GM12878 (cell line): ENCODE data around the gene TRABD2B. TPM values are rescaled to one million over a fixed set of nuclear protein-coding genes. Genes with fewer than 3 reads are reported as not detected.

Experiments
- ATAC-seq: fragments of 200-7000 bp; cut with Tn5 transposase; 3 replicates; pipeline ENCODE4 v1.9.1; 2020; ENCODE audit warnings: mild to moderate bottlenecking, moderate library complexity
- BruUV-seq: library from RNA; stranded (reverse); fragments of 400-500 nt; replicated peaks from 2 replicates; lab custom pipeline; 2021; lab: Mats Ljungman, UMichigan
- CTCF ChIA-PET: fragments of 300-600 bp; sonication (Branson Sonifier 250); formaldehyde crosslinking; extraction: SDS; loops from one replicate; lab custom pipeline; 2021; ENCODE audit warnings: inconsistent platforms; lab: Yijun Ruan, JAX
- POLR2A ChIA-PET: fragments of 350-600 bp; formaldehyde crosslinking; extraction: SDS; loops from one replicate; lab custom pipeline; 2021; ENCODE audit warnings: inconsistent platforms; lab: Charles Lee
- RAD21 ChIA-PET: fragments of 300-600 bp; sonication (Branson Sonifier 250); formaldehyde crosslinking; loops from one replicate; lab custom pipeline; 2023; ENCODE audit warnings: antibody characterized with exemption; ENCODE audit not compliant: unreplicated experiment; lab: Charles Lee
- SMC1A ChIA-PET: fragments of 300-600 bp; sonication (Branson Sonifier 250); formaldehyde crosslinking; loops from one replicate; lab custom pipeline; 2023; ENCODE audit not compliant: unreplicated experiment, uncharacterized antibody; lab: Charles Lee
- DNase-seq: peaks from one replicate; pipeline ENCODE4 v3.0.0-alpha.2; 2011; ENCODE audit warnings: low read depth, low spot score
- FAIRE-seq: peaks from 3 replicates; lab custom pipeline; 2011; peaks lifted over from hg19 to GRCh38; lab: Jason Lieb, UNC
- H2AFZ ChIP-seq: 2 replicates; pipeline ENCODE4 v1.6.0; 2011; ENCODE audit warnings: low read depth, low read length, control low read depth; ENCODE audit not compliant: control insufficient read depth
- H3K27ac ChIP-seq: 2 replicates; pipeline ENCODE4 v1.5.1; 2011; ENCODE audit warnings: control low read depth; ENCODE audit not compliant: control insufficient read depth, insufficient read depth
- H3K27me3 ChIP-seq, 2 experiments: replicated peaks in 1 of 2; 2 replicates each; pipeline versions ENCODE4 v1.6.0 to v1.6.1; 2011; ENCODE audit warnings: low read length in 1 of 2; ENCODE audit not compliant: control insufficient read depth in 2 of 2, insufficient read depth in 2 of 2
- H3K36me3 ChIP-seq, 2 experiments: 2 replicates each; pipeline ENCODE4 v1.5.1; 2011; ENCODE audit warnings: low read length in 1 of 2; ENCODE audit not compliant: control insufficient read depth in 2 of 2, insufficient read depth in 2 of 2
- H3K4me1 ChIP-seq: 2 replicates; pipeline ENCODE4 v1.6.1; 2011; ENCODE audit warnings: mild to moderate bottlenecking, low read length, moderate library complexity, mixed read lengths; ENCODE audit not compliant: control insufficient read depth, insufficient read depth
- H3K4me2 ChIP-seq: 2 replicates; pipeline ENCODE4 v1.6.0; 2011; ENCODE audit warnings: control low read depth; ENCODE audit not compliant: control insufficient read depth, insufficient read depth
- H3K4me3 ChIP-seq: fragments of 200-600 bp; sonication (generic); 2 replicates; pipeline ENCODE4 v1.5.1; 2016
- H3K79me2 ChIP-seq: 2 replicates; pipeline ENCODE4 v1.6.0; 2011; ENCODE audit warnings: low read length; ENCODE audit not compliant: control insufficient read depth, insufficient read depth
- H3K9ac ChIP-seq: 2 replicates; pipeline ENCODE4 v1.8.0; 2011; ENCODE audit warnings: low read length, control low read depth, mixed read lengths; ENCODE audit not compliant: control insufficient read depth, insufficient read depth
- H3K9me3 ChIP-seq: replicated peaks from 3 replicates; pipeline ENCODE4 v1.5.1; 2011; ENCODE audit warnings: mild to moderate bottlenecking, low read length; ENCODE audit not compliant: control insufficient read depth, insufficient read depth
- H4K20me1 ChIP-seq: 2 replicates; pipeline ENCODE4 v1.6.0; 2011; ENCODE audit not compliant: control insufficient read depth, insufficient read depth
- CBFB ChIP-seq: IDR thresholded peaks from 2 replicates; pipeline ENCODE4 v1.6.1; 2016; ENCODE audit warnings: antibody characterized with exemption, low read depth
- ETV6 ChIP-seq, 2 experiments: fragments of 450-650 bp in 1 of 2; IDR thresholded peaks in 1 of 2; conservative IDR thresholded peaks in 1 of 2; 2 replicates each; pipeline ENCODE4 v1.6.1; 2014; ENCODE audit warnings: antibody characterized with exemption in 1 of 2, borderline replicate concordance in 1 of 2, low read depth in 1 of 2, mild to moderate bottlenecking in 1 of 2, moderate library complexity in 1 of 2
- FOXM1 ChIP-seq: IDR thresholded peaks from 2 replicates; pipeline ENCODE4 v1.6.1; 2012; ENCODE audit warnings: low read depth, mild to moderate bottlenecking, inconsistent platforms, low read length, moderate library complexity
- GABPA ChIP-seq: IDR thresholded peaks from 2 replicates; pipeline ENCODE4 v1.6.1; 2014; ENCODE audit warnings: antibody characterized with exemption, low read depth, mild to moderate bottlenecking, inconsistent platforms
- HDAC6 ChIP-seq: fragments of 200-600 bp; sonication (generic); IDR thresholded peaks from one replicate; pipeline ENCODE4 v1.8.0; 2017; ENCODE audit warnings: antibody characterized with exemption; ENCODE audit not compliant: unreplicated experiment
- IKZF2 ChIP-seq, 2 experiments: fragments of 450-650 bp; IDR thresholded peaks; 2 replicates each; pipeline ENCODE4 v1.6.1; 2017; ENCODE audit warnings: mild to moderate bottlenecking in 2 of 2, moderate library complexity in 2 of 2
- MLLT1 ChIP-seq: fragments of 450-650 bp; IDR thresholded peaks from 2 replicates; pipeline ENCODE4 v1.6.1; 2016; ENCODE audit warnings: mild to moderate bottlenecking
- MXI1 ChIP-seq: fragments of 150-350 bp; IDR thresholded peaks from 2 replicates; pipeline ENCODE4 v1.6.1; 2011; ENCODE audit warnings: low read depth, mild to moderate bottlenecking, inconsistent platforms, low read length, improper control_type of control experiment
- SIX5 ChIP-seq: IDR thresholded peaks from 2 replicates; pipeline ENCODE4 v1.6.1; 2011; ENCODE audit warnings: mild to moderate bottlenecking, low read depth, low read length, moderate library complexity; ENCODE audit not compliant: severe bottlenecking
- WGBS: methylation state at CpG from one replicate; pipeline ENCODE4 v1.1.6; 2016; ENCODE audit warnings: low lambda C conversion rate; ENCODE audit not compliant: insufficient replicate concordance, insufficient coverage; ENCODE audit errors: missing lambda C conversion rate; 5-methylcytosine and 5-hydroxymethylcytosine counted together
- in situ Hi-C: fragments of 300-500 bp; cut with MboI; formaldehyde crosslinking; loops from 9 replicates; pipeline ENCODE4 v1.14.3; 2018; ENCODE audit warnings: mixed read lengths
- intact Hi-C: fragments of 100-400 bp; cut with micrococcal nuclease; formaldehyde crosslinking; loops from one replicate; pipeline ENCODE4 v1.14.2; 2022; ENCODE audit not compliant: unreplicated experiment
- polyA plus RNA-seq, 11 experiments: library from polyadenylated mRNA; depleted of rRNA in 4 of 11; unstranded in 6 of 11; stranded (reverse) in 5 of 11; fragments of >200 nt; fragmentation: Nextera tagmentation in 4 of 11; fragmentation: Illumina TruSeq in 1 of 11; extraction: Ambion mirVana in 4 of 11; extraction: Trizol in 1 of 11; gene quantifications; 1 replicate in 1 of 11; 2 replicates in 10 of 11; pipeline versions ENCODE4 v1.2.1 to v1.2.3, GENCODE V29; 2011 to 2016; ENCODE audit warnings: inconsistent platforms in 2 of 11, missing spikeins in 2 of 11, low read depth in 1 of 11
- total RNA-seq, 4 experiments: library from RNA; depleted of rRNA in 3 of 4; stranded (reverse); fragments of >200 nt in 3 of 4; fragmentation: Illumina TruSeq in 1 of 4; extraction: Trizol in 1 of 4; gene quantifications; 2 replicates each; pipeline versions ENCODE4 v1.2.1 to v1.2.3, GENCODE V29; 2013 to 2021

Gene TRABD2B
- total and polyA plus RNA-seq, 10 of the 15 experiments (the other 5 are each of a cell fraction or from before 2014, with no cell fraction given), result not detected

GRCh38 chr1:47993881-47994625 lies 3.1 kb downstream of the TRABD2B start (continued):
- TF ChIP-seq CBFB, result no peak
- no peak for TF ChIP-seq SIX5
- TF ChIP-seq, all 136 proteins: peak for 0

- RAD21 ChIA-PET, result no interaction called here
- intact Hi-C loops, result no loop called here
- no TSS peak for BruUV-seq
Measured at GRCh38 chr1:47993416-47993740, 3.8 kb downstream of the TRABD2B start.

More at GRCh38 chr1:47993416-47993740, 3.8 kb downstream of the TRABD2B start:
- ChIA-PET POLR2A (no interaction called here), SMC1A (no interaction called here), CTCF (no interaction called here)
- Histone ChIP-seq H3K9me3 (no peaks in the 10 kb centered on the region), H3K27ac (no peak overlapping the region), H2AFZ (no peak overlapping the region), H4K20me1 (no peaks in the 10 kb centered on the region), H3K9ac (no peak overlapping the region), H3K4me3 (no peak overlapping the region), H3K36me3 (no peaks in the 10 kb centered on the region), H3K4me2 (no peak overlapping the region), H3K4me1 (no peaks in the 10 kb centered on the region), H3K27me3 (peaks cover 0 to 7% of the 10 kb centered on the region in 2 experiments; a peak in 3 of 4 replicates), H3K79me2 (no peaks in the 10 kb centered on the region)
- ATAC-seq (no peak), DNase-seq (no peak), FAIRE-seq (no peak)
- TF ChIP-seq HDAC6 (no peak), IKZF2 (IDR thresholded peaks at IDR 0.05) (no peak), MXI1 (no peak), FOXM1 (no peak), ETV6 (conservative IDR thresholded peaks at IDR 0.05 in 1 of 2, IDR thresholded peaks at IDR 0.05 in 1 of 2; ENCODE audit: borderline replicate concordance in 1 of 2, low read depth in 1 of 2) (no peak), MLLT1 (no peak), SIX5 (no peak), GABPA (no peak)
- in situ Hi-C loops, result no loop called here
- 24% methylated on average over 7 of the region's 7 CpGs for WGBS
